ENCODE measurements around the gene TBC1D22A. TPM values are rescaled to one million over a fixed set of nuclear protein-coding genes. Genes with fewer than 3 reads are reported as not detected.

Gene TBC1D22A
- total RNA-seq, 1 experiment from 2014 or later, result 14.3 TPM

DNA sequence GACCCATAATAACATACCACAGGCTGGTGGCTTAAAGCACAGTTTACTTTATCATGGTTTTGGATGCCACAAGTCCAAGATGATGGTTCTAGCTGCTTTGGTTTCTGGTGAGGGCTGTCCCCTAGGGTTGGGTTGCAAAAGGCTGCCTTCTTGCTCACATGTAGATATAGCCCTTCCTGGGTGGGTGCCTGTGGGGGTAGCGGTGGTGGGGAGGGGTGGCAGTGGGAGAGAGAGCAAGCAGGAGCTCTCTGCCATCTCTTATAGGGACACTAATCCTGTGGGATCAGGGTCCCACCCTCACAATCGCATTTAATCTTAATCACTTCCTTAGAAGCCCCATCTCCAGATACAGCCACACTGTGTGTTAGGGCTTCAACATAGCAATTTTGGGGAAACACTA lies 245.0 kb downstream of the TBC1D22A start:
- Histone ChIP-seq H3K4me2 (ENCODE audit: low read length) (no peak overlapping the region), H4K20me1 (ENCODE audit: low read length) (no peaks in the 10 kb centered on the region), H2AFZ (ENCODE audit: low read length) (no peak overlapping the region), H3K9me2 (replicated peaks; ENCODE audit: low read length) (no peaks in the 10 kb centered on the region), H3K36me3 (ENCODE audit: low read depth, low read length) (peaks cover 4% of the 10 kb centered on the region; the same call in 1 of the 2 replicates), H3F3A (ENCODE audit: low read length, unreplicated experiment) (no peaks in the 10 kb centered on the region), H3K27ac (ENCODE audit: low read length) (no peak overlapping the region), H3K27me3 (ENCODE audit: low read length) (no peaks in the 10 kb centered on the region), H3K4me3 (ENCODE audit: low read length) (no peak overlapping the region), H3K4me1 (ENCODE audit: insufficient read depth, low read length) (peaks cover 1% of the 10 kb centered on the region; the same call in 1 of the 2 replicates), H3K9ac (ENCODE audit: low read length) (no peak overlapping the region), H3K79me2 (ENCODE audit: low read length) (no peaks in the 10 kb centered on the region), H3K9me3 (ENCODE audit: low read length) (no peaks in the 10 kb centered on the region)
- DNase-seq (no peak), ATAC-seq (no peak)
- intact Hi-C loops (cut with micrococcal nuclease), result no loop called here
- no TSS peak for BruUV-seq (replicated peaks)
- ChIA-PET POLR2A (ENCODE audit: unreplicated experiment) (interaction anchor here (0.6 kb wide), 1 partner anchor 110 kb away, joined by 9 read pairs; no protein-coding TSS in a partner anchor), CTCF (no interaction called here)
- TF ChIP-seq EZH2 (IDR thresholded peaks at IDR 0.05; ENCODE audit: low read length, unreplicated experiment) (no peak), EZH2phosphoT487 (IDR thresholded peaks at IDR 0.05; ENCODE audit: borderline replicate concordance, low read length) (no peak)
- TF ChIP-seq, protein P1, sequence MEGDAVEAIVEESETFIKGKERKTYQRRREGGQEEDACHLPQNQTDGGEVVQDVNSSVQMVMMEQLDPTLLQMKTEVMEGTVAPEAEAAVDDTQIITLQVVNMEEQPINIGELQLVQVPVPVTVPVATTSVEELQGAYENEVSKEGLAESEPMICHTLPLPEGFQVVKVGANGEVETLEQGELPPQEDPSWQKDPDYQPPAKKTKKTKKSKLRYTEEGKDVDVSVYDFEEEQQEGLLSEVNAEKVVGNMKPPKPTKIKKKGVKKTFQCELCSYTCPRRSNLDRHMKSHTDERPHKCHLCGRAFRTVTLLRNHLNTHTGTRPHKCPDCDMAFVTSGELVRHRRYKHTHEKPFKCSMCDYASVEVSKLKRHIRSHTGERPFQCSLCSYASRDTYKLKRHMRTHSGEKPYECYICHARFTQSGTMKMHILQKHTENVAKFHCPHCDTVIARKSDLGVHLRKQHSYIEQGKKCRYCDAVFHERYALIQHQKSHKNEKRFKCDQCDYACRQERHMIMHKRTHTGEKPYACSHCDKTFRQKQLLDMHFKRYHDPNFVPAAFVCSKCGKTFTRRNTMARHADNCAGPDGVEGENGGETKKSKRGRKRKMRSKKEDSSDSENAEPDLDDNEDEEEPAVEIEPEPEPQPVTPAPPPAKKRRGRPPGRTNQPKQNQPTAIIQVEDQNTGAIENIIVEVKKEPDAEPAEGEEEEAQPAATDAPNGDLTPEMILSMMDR (conservative IDR thresholded peaks at IDR 0.05; ENCODE audit: low read depth, low read length), result no peak

DNA sequence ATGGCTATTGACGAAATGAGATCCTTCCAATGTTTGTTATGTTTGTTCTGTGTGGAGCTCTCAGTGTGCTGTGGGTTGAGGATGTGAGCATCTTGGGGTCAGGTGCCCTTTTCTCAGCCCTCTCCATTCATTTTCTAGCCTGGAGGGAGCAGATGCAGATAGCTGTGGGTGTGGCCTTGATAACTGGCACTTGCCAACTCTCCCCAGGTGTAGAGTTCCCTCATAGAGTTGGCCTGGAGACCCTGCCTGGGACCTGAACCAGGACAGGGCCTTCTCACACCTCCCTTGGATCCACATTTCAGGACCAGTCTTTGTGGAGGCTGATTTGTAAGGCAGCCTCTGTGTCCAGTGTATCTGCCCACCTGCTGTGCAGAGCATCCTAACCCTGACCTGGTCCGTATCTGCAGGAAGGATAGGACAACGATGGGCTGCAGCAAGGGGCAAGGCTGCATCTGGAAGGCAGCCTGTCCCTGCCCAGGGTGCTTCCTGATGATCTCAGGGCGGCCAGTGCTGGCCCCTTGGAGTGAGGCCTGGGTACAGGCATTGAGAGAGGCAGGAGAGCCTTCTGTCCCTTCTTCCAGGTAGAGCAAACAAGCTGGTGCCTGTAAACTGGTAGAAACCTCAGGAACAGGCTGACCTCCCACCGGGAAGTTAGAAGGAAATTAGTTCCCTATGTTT lies 245.9 kb downstream of the TBC1D22A start:
- Histone ChIP-seq H3K79me2 (ENCODE audit: low read length) (no peaks in the 10 kb centered on the region), H3K9me2 (replicated peaks; ENCODE audit: low read length) (no peaks in the 10 kb centered on the region), H3K4me2 (ENCODE audit: low read length) (no peak overlapping the region), H3K27ac (ENCODE audit: low read length) (no peak overlapping the region), H3F3A (ENCODE audit: low read length, unreplicated experiment) (no peaks in the 10 kb centered on the region), H3K27me3 (ENCODE audit: low read length) (no peaks in the 10 kb centered on the region), H3K4me1 (ENCODE audit: insufficient read depth, low read length) (peaks cover 10% of the 10 kb centered on the region), H4K20me1 (ENCODE audit: low read length) (no peaks in the 10 kb centered on the region), H3K36me3 (ENCODE audit: low read depth, low read length) (peaks cover 4% of the 10 kb centered on the region; the same call in 1 of the 2 replicates), H3K9me3 (ENCODE audit: low read length) (no peaks in the 10 kb centered on the region), H3K4me3 (ENCODE audit: low read length) (no peak overlapping the region), H2AFZ (ENCODE audit: low read length) (no peak overlapping the region), H3K9ac (ENCODE audit: low read length) (no peak overlapping the region)
- intact Hi-C loops (cut with micrococcal nuclease), result no loop called here
- POLR2A ChIA-PET (ENCODE audit: unreplicated experiment), result interaction anchor here (0.6 kb wide), 1 partner anchor 111 kb away, joined by 9 read pairs; no protein-coding TSS in a partner anchor
- no peak for TF ChIP-seq EZH2phosphoT487 (IDR thresholded peaks at IDR 0.05; ENCODE audit: borderline replicate concordance, low read length)
- TF ChIP-seq, protein P1 (conservative IDR thresholded peaks at IDR 0.05; ENCODE audit: low read depth, low read length), result no peak
- no peak for TF ChIP-seq EZH2 (IDR thresholded peaks at IDR 0.05; ENCODE audit: low read length, unreplicated experiment)
- DNase-seq (no peak), ATAC-seq (no peak)
- no TSS peak for BruUV-seq (replicated peaks)
- CTCF ChIA-PET, result no interaction called here

Measured in PC-3 (cell line).